Stomach (tissue), 9 donors: ENCODE results near the gene BNC2. TPM values are rescaled to one million over a fixed set of nuclear protein-coding genes. Genes with fewer than 3 reads are reported as not detected.
A peak's percentile ranks its signal among the peaks of the same experiment; 100 is the strongest.

ENCODE experiments used
- DNase-seq, 2 donors: peaks; one replicate each; pipeline versions ENCODE4 v3.0.0 to v3.0.0-alpha.2; 2013 to 2019
- H3K27ac ChIP-seq, 5 donors: fragments of 200-600 bp in 4 of 5; sonication (generic) in 4 of 5; one replicate each; pipeline ENCODE4 v1.5.1; 2013 to 2019; ENCODE audit warnings: mild to moderate bottlenecking in 1 of 5, moderate library complexity in 1 of 5
- H3K27me3 ChIP-seq, 3 donors: fragments of 200-600 bp; sonication (generic); one replicate each; pipeline ENCODE4 v1.5.1; 2017 to 2019; ENCODE audit warnings: mixed run types in 1 of 3
- H3K36me3 ChIP-seq, 4 donors: fragments of 200-600 bp; sonication (generic); 1 replicate in 3 of 4; 2 replicates in 1 of 4; pipeline ENCODE4 v1.5.1; 2016 to 2019
- H3K4me1 ChIP-seq, 4 donors: fragments of 200-600 bp; sonication (generic); one replicate each; pipeline ENCODE4 v1.5.1; 2016 to 2019
- H3K4me3 ChIP-seq, 4 donors: fragments of 200-600 bp; sonication (generic) in 3 of 4; one replicate each; pipeline ENCODE4 v1.5.1; 2016 to 2019; ENCODE audit warnings: mild to moderate bottlenecking in 1 of 4
- H3K9me3 ChIP-seq, 4 donors: fragments of 200-600 bp; sonication (generic); one replicate each; pipeline ENCODE4 v1.5.1; 2016 to 2019
- EP300 ChIP-seq: sonication (generic); formaldehyde crosslinking; IDR thresholded peaks from one replicate; pipeline ENCODE4 v1.6.1; 2017; ENCODE audit warnings: antibody characterized with exemption
- POLR2A ChIP-seq, 4 donors: fragments of 450-650 bp; IDR thresholded peaks; one replicate each; pipeline ENCODE4 v1.6.1; 2016; ENCODE audit warnings: antibody characterized with exemption in 4 of 4, control low read depth in 2 of 4, mild to moderate bottlenecking in 1 of 4, moderate library complexity in 1 of 4
- POLR2AphosphoS5 ChIP-seq, 3 donors: sonication (generic); formaldehyde crosslinking; IDR thresholded peaks; one replicate each; pipeline ENCODE4 v1.6.1; 2016; ENCODE audit warnings: antibody characterized with exemption in 3 of 3
- WGBS, 5 donors: extraction: QIAGEN DNeasy Blood & Tissue Kit in 3 of 5; methylation state at CpG; one replicate each; pipeline versions ENCODE4 v1.1.5 to v1.1.7; 2013 to 2018; 5-methylcytosine and 5-hydroxymethylcytosine counted together
- intact Hi-C: fragments of 100-400 bp; cut with DNase I; formaldehyde crosslinking; loops from one replicate; pipeline ENCODE4 v1.15.1; 2023; ENCODE audit warnings: low total_unique reads
- polyA plus RNA-seq, 3 donors: library from polyadenylated mRNA; stranded (reverse); fragments of 200-250 nt; gene quantifications; one replicate each; pipeline ENCODE4 v1.2.3, GENCODE V29; 2013
- total RNA-seq, 5 donors: library from RNA; depleted of rRNA; stranded (reverse); fragments of >200 nt; gene quantifications; one replicate each; pipeline versions ENCODE4 v1.1.0 to v1.2.3, GENCODE V29; 2014 to 2016
- TF ChIP-seq, protein P1 (sequence below), 7 experiments: fragments of 450-650 bp in 4 of 7; fragments of 200-600 bp in 3 of 7; sonication (generic) in 3 of 7; IDR thresholded peaks; one replicate each; pipeline ENCODE4 v1.5.1; 2016 to 2019; ENCODE audit warnings: antibody characterized with exemption in 7 of 7, control low read depth in 2 of 7, mild to moderate bottlenecking in 1 of 7
- donor health status: healthy with polysubstance abuse.
- donor health status: Bipolar disorder and iron deficiency.
- donor health status: healthy.

Gene BNC2
- total and polyA plus RNA-seq, 8 donors, result 1.1 to 60.7 (median 7.6) TPM

GRCh38 chr9:16363916-16364315 lies 506.6 kb downstream of the BNC2 start:
- H3K27me3 ChIP-seq, result no peaks in the 10 kb centered on the region
- 66 to 76% (median 71%) methylated on average over 5 of the region's 5 CpGs for WGBS, 5 donors
- TF ChIP-seq EP300, result no peak
- TF ChIP-seq POLR2A (IDR thresholded peaks at IDR 0.05), result no peak
- no peak for TF ChIP-seq POLR2AphosphoS5 (IDR thresholded peaks at IDR 0.05)
- TF ChIP-seq, protein P1, sequence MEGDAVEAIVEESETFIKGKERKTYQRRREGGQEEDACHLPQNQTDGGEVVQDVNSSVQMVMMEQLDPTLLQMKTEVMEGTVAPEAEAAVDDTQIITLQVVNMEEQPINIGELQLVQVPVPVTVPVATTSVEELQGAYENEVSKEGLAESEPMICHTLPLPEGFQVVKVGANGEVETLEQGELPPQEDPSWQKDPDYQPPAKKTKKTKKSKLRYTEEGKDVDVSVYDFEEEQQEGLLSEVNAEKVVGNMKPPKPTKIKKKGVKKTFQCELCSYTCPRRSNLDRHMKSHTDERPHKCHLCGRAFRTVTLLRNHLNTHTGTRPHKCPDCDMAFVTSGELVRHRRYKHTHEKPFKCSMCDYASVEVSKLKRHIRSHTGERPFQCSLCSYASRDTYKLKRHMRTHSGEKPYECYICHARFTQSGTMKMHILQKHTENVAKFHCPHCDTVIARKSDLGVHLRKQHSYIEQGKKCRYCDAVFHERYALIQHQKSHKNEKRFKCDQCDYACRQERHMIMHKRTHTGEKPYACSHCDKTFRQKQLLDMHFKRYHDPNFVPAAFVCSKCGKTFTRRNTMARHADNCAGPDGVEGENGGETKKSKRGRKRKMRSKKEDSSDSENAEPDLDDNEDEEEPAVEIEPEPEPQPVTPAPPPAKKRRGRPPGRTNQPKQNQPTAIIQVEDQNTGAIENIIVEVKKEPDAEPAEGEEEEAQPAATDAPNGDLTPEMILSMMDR (IDR thresholded peaks at IDR 0.05), result no peak
- no peaks in the 10 kb centered on the region for H3K36me3 ChIP-seq
- H3K9me3 ChIP-seq, result no peaks in the 10 kb centered on the region
- DNase-seq, result no peak
- intact Hi-C loops, result no loop called here
- H3K4me3 ChIP-seq, result no peak overlapping the region
- H3K27ac ChIP-seq, result peak overlapping the region in 2 of 5 donors; percentile 15 to 43
- H3K4me1 ChIP-seq, result no peaks in the 10 kb centered on the region

GRCh38 chr9:16363073-16363781 lies 507.2 kb downstream of the BNC2 start:
- no peaks in the 10 kb centered on the region for H3K36me3 ChIP-seq
- 82 to 88% (median 86%) methylated on average over 8 of the region's 8 CpGs for WGBS, 5 donors
- no peak overlapping the region for H3K4me3 ChIP-seq
- H3K4me1 ChIP-seq, result no peaks in the 10 kb centered on the region
- DNase-seq, result no peak
- peak overlapping the region in 2 of 5 donors; percentile 15 to 43 for H3K27ac ChIP-seq
- TF ChIP-seq, protein P1 (IDR thresholded peaks at IDR 0.05), result no peak
- TF ChIP-seq POLR2A (IDR thresholded peaks at IDR 0.05), result no peak
- no peak for TF ChIP-seq POLR2AphosphoS5 (IDR thresholded peaks at IDR 0.05)
- no peak for TF ChIP-seq EP300
- intact Hi-C loops, result no loop called here
- no peaks in the 10 kb centered on the region for H3K9me3 ChIP-seq
- no peaks in the 10 kb centered on the region for H3K27me3 ChIP-seq

- Histone ChIP-seq H3K9me3 (no peaks in the 10 kb centered on the region), H3K27me3 (no peaks in the 10 kb centered on the region), H3K4me1 (no peaks in the 10 kb centered on the region), H3K4me3 (no peak overlapping the region), H3K27ac (no peak overlapping the region), H3K36me3 (no peaks in the 10 kb centered on the region)
- TF ChIP-seq, protein P1 (IDR thresholded peaks at IDR 0.05), result no peak
- TF ChIP-seq POLR2AphosphoS5 (IDR thresholded peaks at IDR 0.05), result no peak
- TF ChIP-seq EP300, result no peak
- DNase-seq, result no peak
- intact Hi-C loops, result no loop called here
Observed at GRCh38 chr9:16361939-16362338, 508.5 kb downstream of the BNC2 start.

GRCh38 chr9:16361118-16361517 lies 509.4 kb downstream of the BNC2 start:
- Histone ChIP-seq H3K36me3 (no peaks in the 10 kb centered on the region), H3K4me3 (no peak overlapping the region), H3K9me3 (no peaks in the 10 kb centered on the region), H3K4me1 (no peaks in the 10 kb centered on the region), H3K27me3 (no peaks in the 10 kb centered on the region), H3K27ac (no peak overlapping the region)
- DNase-seq, result no peak
- TF ChIP-seq POLR2AphosphoS5 (IDR thresholded peaks at IDR 0.05) (no peak), POLR2A (IDR thresholded peaks at IDR 0.05) (no peak), EP300 (no peak)
- TF ChIP-seq, protein P1 (IDR thresholded peaks at IDR 0.05), result no peak
- intact Hi-C loops, result no loop called here
- 56 to 82% (median 71%) methylated on average over 3 of the region's 3 CpGs for WGBS, 5 donors
